Left lobe of liver (tissue), 2 donors: ENCODE data around the gene CEP76. TPM values are rescaled to one million over a fixed set of nuclear protein-coding genes. Genes with fewer than 3 reads are reported as not detected.

ENCODE experiments used
- ATAC-seq: fragments of 200-7000 bp; cut with Tn5 transposase; one replicate; pipeline ENCODE4 v1.9.1; 2020; ENCODE audit warnings: mild to moderate bottlenecking, moderate library complexity
- DNase-seq: peaks from one replicate; pipeline ENCODE4 v3.0.0-alpha.2; 2020; ENCODE audit warnings: low spot score
- total RNA-seq: library from RNA; stranded (reverse); gene quantifications from one replicate; pipeline ENCODE4 v1.2.1, GENCODE V29; 2021
- donor health status: DM: no; HTN: no; CAD: no; lungs with moderate emphysema.
- donor health status: DM: no; HTN: yes; CAD: no.

The CEP76 gene
- total RNA-seq, 1 donor from 2014 or later, result 6.5 TPM

- ATAC-seq, result no peak
- DNase-seq, result no peak
These were observed 1.1 kb upstream of the CEP76 start for GRCh38 chr18:12703664-12704063.

GRCh38 chr18:12703096-12703567 lies 609 bp upstream of the CEP76 start:
- no peak for DNase-seq
- ATAC-seq, result peak; percentile 66

- ATAC-seq (no peak), DNase-seq (no peak)
These were observed 1.4 kb downstream of the CEP76 start for GRCh38 chr18:12701161-12701560.

GRCh38 chr18:12699747-12700146 lies 2.8 kb downstream of the CEP76 start:
- ATAC-seq, result no peak
- no peak for DNase-seq

- ATAC-seq (no peak), DNase-seq (no peak)
These were observed 8.5 kb downstream of the CEP76 start for GRCh38 chr18:12694032-12694431.

- DNase-seq (no peak), ATAC-seq (peak; percentile 94)
These were observed 10.3 kb downstream of the CEP76 start for GRCh38 chr18:12692206-12692605.

- DNase-seq, result no peak
- ATAC-seq, result no peak
These were observed 13.2 kb downstream of the CEP76 start for GRCh38 chr18:12689256-12689850.

GRCh38 chr18:12686100-12686499 lies 16.4 kb downstream of the CEP76 start:
- ATAC-seq (no peak), DNase-seq (no peak)

- peak; percentile 80 for ATAC-seq
- DNase-seq, result no peak
These were observed 23.2 kb downstream of the CEP76 start for GRCh38 chr18:12679183-12679786.

- peak; percentile 90 for ATAC-seq
- DNase-seq, result peak; percentile 51
These were observed 34.5 kb downstream of the CEP76 start for GRCh38 chr18:12668041-12668440.

GRCh38 chr18:12659904-12660605 lies 42.5 kb downstream of the CEP76 start:
- ATAC-seq, result peak; percentile 50
- DNase-seq, result no peak

GRCh38 chr18:12658426-12659138 lies 43.9 kb downstream of the CEP76 start:
- DNase-seq (no peak), ATAC-seq (peak; percentile 46)

- peak; percentile 87 for ATAC-seq
- DNase-seq, result peak; percentile 82
These were observed 44.7 kb downstream of the CEP76 start, which contains the start of gene SPIRE1 for GRCh38 chr18:12657684-12658425. Gene SPIRE1, minus strand, starts transcription at chr18:12658107. Its CDS starts 241 bp downstream, at chr18:12657866.

- DNase-seq, result peak; percentile 49
- peak; percentile 64 for ATAC-seq
These were observed 45.4 kb downstream of the CEP76 start for GRCh38 chr18:12656938-12657683.

- no peak for DNase-seq
- no peak for ATAC-seq
These were observed 46.0 kb downstream of the CEP76 start for GRCh38 chr18:12656605-12656937.

- no peak for ATAC-seq
These were observed 47.6 kb downstream of the CEP76 start for GRCh38 chr18:12654971-12655370.

GRCh38 chr18:12652861-12653401 lies 49.6 kb downstream of the CEP76 start:
- peak; percentile 27 for ATAC-seq
- no peak for DNase-seq

More at GRCh38 chr18:12654971-12655370, 47.6 kb downstream of the CEP76 start:
- no peak for DNase-seq

GRCh38 chr18:12651651-12652050 lies 50.9 kb downstream of the CEP76 start:
- DNase-seq, result no peak
- no peak for ATAC-seq

- ATAC-seq, result no peak
- DNase-seq, result no peak
These were observed 54.8 kb downstream of the CEP76 start for GRCh38 chr18:12647773-12648172.

GRCh38 chr18:12645751-12646203 lies 56.7 kb downstream of the CEP76 start:
- ATAC-seq, result peak; percentile 87
- DNase-seq, result peak; percentile 65
